Measurements from ENCODE around the gene HIVEP3. TPM values are rescaled to one million over a fixed set of nuclear protein-coding genes. Genes with fewer than 3 reads are reported as not detected.

Gene HIVEP3
- total RNA-seq, 1 experiment from 2014 or later = 0.55 TPM

DNA sequence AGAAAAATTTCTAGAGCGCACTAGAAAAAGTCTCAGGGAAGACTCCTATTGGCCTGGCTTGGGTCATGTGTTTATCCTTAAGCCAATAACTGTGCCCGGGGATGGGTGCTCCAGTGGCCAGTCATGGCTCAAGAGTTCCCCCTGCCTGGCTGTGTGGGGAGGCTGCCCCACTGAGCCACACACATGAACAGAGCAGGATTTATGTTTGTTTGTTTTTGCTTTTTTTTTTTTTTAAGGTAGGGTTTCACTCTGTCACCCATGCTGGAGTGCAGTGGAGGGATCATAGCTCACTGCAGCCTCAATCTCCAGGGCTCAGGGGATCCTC lies 456.1 kb downstream of the HIVEP3 start:
- Mint-ChIP-seq H3K27ac (no peak overlapping the region), H3K4me3 (no peak overlapping the region), H3K27me3 (ENCODE audit: low read depth) (no peaks in the 10 kb centered on the region), H3K36me3 (no peaks in the 10 kb centered on the region), H3K9me3 (peaks cover 6% of the 10 kb centered on the region), H3K4me1 (no peaks in the 10 kb centered on the region)
- TF ChIP-seq, protein P1, sequence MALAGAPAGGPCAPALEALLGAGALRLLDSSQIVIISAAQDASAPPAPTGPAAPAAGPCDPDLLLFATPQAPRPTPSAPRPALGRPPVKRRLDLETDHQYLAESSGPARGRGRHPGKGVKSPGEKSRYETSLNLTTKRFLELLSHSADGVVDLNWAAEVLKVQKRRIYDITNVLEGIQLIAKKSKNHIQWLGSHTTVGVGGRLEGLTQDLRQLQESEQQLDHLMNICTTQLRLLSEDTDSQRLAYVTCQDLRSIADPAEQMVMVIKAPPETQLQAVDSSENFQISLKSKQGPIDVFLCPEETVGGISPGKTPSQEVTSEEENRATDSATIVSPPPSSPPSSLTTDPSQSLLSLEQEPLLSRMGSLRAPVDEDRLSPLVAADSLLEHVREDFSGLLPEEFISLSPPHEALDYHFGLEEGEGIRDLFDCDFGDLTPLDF (CRISPR knock-in tag; IDR thresholded peaks at IDR 0.05) = no peak
- TF ChIP-seq, protein P2, sequence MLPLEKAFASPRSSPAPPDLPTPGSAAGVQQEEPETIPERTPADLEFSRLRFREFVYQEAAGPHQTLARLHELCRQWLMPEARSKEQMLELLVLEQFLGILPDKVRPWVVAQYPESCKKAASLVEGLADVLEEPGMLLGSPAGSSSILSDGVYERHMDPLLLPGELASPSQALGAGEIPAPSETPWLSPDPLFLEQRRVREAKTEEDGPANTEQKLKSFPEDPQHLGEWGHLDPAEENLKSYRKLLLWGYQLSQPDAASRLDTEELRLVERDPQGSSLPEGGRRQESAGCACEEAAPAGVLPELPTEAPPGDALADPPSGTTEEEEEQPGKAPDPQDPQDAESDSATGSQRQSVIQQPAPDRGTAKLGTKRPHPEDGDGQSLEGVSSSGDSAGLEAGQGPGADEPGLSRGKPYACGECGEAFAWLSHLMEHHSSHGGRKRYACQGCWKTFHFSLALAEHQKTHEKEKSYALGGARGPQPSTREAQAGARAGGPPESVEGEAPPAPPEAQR (CRISPR knock-in tag; IDR thresholded peaks at IDR 0.05) = no peak
- TF ChIP-seq CBFB (CRISPR knock-in tag; IDR thresholded peaks at IDR 0.05; ENCODE audit: low read depth) (no peak), NFYB (CRISPR knock-in tag; conservative IDR thresholded peaks at IDR 0.05; ENCODE audit: low read depth) (no peak), ZBTB21 (CRISPR knock-in tag; IDR thresholded peaks at IDR 0.05; ENCODE audit: borderline replicate concordance) (no peak), NFE2L1 (CRISPR knock-in tag; IDR thresholded peaks at IDR 0.05) (no peak), MYBL2 (CRISPR knock-in tag; IDR thresholded peaks at IDR 0.05) (no peak), ZNF317 (CRISPR knock-in tag; IDR thresholded peaks at IDR 0.05; ENCODE audit: borderline replicate concordance, low read depth) (no peak), NR2C2 (CRISPR knock-in tag; IDR thresholded peaks at IDR 0.05) (no peak), EMX1 (CRISPR knock-in tag; IDR thresholded peaks at IDR 0.05) (no peak), CREM (CRISPR knock-in tag; IDR thresholded peaks at IDR 0.05) (no peak), ETV6 (CRISPR knock-in tag; IDR thresholded peaks at IDR 0.05) (no peak), GRHL2 (CRISPR knock-in tag; IDR thresholded peaks at IDR 0.05; ENCODE audit: insufficient replicate concordance, severe bottlenecking) (no peak), RELA (CRISPR knock-in tag; IDR thresholded peaks at IDR 0.05; ENCODE audit: borderline replicate concordance) (no peak)
- TF ChIP-seq, protein P3, sequence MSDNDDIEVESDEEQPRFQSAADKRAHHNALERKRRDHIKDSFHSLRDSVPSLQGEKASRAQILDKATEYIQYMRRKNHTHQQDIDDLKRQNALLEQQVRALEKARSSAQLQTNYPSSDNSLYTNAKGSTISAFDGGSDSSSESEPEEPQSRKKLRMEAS (CRISPR knock-in tag; IDR thresholded peaks at IDR 0.05) = no peak
- TF ChIP-seq, protein P4, sequence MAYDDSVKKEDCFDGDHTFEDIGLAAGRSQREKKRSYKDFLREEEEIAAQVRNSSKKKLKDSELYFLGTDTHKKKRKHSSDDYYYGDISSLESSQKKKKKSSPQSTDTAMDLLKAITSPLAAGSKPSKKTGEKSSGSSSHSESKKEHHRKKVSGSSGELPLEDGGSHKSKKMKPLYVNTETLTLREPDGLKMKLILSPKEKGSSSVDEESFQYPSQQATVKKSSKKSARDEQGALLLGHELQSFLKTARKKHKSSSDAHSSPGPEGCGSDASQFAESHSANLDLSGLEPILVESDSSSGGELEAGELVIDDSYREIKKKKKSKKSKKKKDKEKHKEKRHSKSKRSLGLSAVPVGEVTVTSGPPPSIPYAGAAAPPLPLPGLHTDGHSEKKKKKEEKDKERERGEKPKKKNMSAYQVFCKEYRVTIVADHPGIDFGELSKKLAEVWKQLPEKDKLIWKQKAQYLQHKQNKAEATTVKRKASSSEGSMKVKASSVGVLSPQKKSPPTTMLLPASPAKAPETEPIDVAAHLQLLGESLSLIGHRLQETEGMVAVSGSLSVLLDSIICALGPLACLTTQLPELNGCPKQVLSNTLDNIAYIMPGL (CRISPR knock-in tag; IDR thresholded peaks at IDR 0.05) = no peak
- DNase-seq (ENCODE audit: low spot score) (no peak), ATAC-seq (no peak; the same call in 1 of the 2 replicates)
- CTCF ChIA-PET = interaction anchor here (1.5 to 1.9 kb wide), 2 partner anchors 12 to 29 kb away, joined by 4 to 5 read pairs; no protein-coding TSS in a partner anchor
- POLR2A ChIA-PET = no interaction called here

DNA sequence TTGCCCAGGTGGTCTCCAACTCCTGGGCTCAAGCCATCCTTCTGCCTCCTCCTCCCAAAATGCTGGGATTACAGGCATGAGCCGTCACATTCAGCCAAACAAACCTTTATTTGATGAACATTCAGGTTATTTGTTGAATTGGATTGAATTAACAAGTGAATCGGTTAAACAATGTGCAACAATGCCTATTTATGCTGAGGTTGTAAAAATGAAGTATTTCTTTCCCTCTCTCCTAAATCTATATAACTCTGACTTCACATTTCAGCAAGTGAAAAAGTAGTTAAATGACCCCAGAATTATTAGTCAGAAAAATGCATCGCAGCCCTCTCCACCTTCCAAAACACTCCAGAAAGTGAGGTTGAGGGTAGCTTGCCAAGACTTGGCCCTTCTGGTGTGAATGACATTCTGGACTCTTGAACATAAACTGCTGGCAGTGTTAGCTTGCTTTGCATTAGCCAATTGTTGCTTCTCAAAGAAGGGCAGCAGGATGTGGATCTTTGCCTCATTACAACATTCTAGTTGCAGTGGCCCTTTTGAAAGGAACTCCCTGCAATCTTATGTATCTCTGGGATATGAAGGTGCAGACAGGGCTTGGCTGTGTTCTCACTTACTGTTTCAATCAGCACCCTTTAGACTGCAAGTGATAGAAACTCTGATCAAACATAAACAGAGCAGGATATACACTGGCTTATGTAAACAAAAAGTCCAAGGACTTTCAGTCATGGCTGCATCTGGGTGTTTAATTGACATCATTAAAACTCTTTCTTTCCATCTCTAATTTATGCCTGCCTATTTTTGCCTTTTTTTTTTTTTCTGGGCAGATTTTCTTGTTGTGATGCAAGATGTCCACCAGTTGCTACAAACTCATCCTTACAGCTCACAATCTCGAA lies 456.7 kb downstream of the HIVEP3 start:
- ATAC-seq (no peak), DNase-seq (ENCODE audit: low spot score) (no peak)
- no peak for TF ChIP-seq TP53 (CRISPR knock-in tag; IDR thresholded peaks at IDR 0.05)
- no peak for TF ChIP-seq GTF2I (CRISPR knock-in tag; conservative IDR thresholded peaks at IDR 0.05)
- Mint-ChIP-seq H3K4me1 (no peaks in the 10 kb centered on the region), H3K4me3 (no peak overlapping the region), H3K27ac (no peak overlapping the region), H3K27me3 (ENCODE audit: low read depth) (no peaks in the 10 kb centered on the region), H3K9me3 (peaks cover 6% of the 10 kb centered on the region), H3K36me3 (no peaks in the 10 kb centered on the region)
- POLR2A ChIA-PET = no interaction called here
- CTCF ChIA-PET = interaction anchor here (1.5 to 1.9 kb wide), 2 partner anchors 11 to 30 kb away, joined by 4 to 5 read pairs; no protein-coding TSS in a partner anchor

All from WTC11 (cell line).